GM21360 (cell line): Measurements from ENCODE around the gene SNAP25.

Experiments used
- ATAC-seq: cut with Tn5 transposase; IDR thresholded peaks from one replicate; pipeline ENCODE4 v1.9.1; 2021; ENCODE audit warnings: mild to moderate bottlenecking, moderate library complexity; ENCODE audit not compliant: unreplicated experiment

The SNAP25 gene

GRCh38 chr20:10218536-10219451 lies at the start of gene SNAP25:
TSS of gene SNAP25 (plus strand) at chr20:10218830. CDS start at chr20:10275492, 56,662 bp downstream.
- no peak for ATAC-seq

- ATAC-seq: no peak
Measured at GRCh38 chr20:10169752-10170151, 48.9 kb upstream of the SNAP25 start.

- no peak for ATAC-seq
Measured at GRCh38 chr20:10170261-10170660, 48.4 kb upstream of the SNAP25 start.

- no peak for ATAC-seq
Measured at GRCh38 chr20:10171864-10172751, 46.5 kb upstream of the SNAP25 start.

GRCh38 chr20:10172998-10173655 lies 45.5 kb upstream of the SNAP25 start:
- ATAC-seq: no peak

GRCh38 chr20:10174400-10174799 lies 44.2 kb upstream of the SNAP25 start:
- no peak for ATAC-seq

- no peak for ATAC-seq
Measured at GRCh38 chr20:10177326-10177725, 41.3 kb upstream of the SNAP25 start.

- ATAC-seq: no peak
Measured at GRCh38 chr20:10178091-10178490, 40.5 kb upstream of the SNAP25 start.

- no peak for ATAC-seq
Measured at GRCh38 chr20:10178727-10179313, 39.8 kb upstream of the SNAP25 start.

GRCh38 chr20:10179574-10180298 lies 38.9 kb upstream of the SNAP25 start:
- ATAC-seq: no peak

- no peak for ATAC-seq
Measured at GRCh38 chr20:10180651-10181235, 37.9 kb upstream of the SNAP25 start.

- ATAC-seq: no peak
Measured at GRCh38 chr20:10185741-10186558, 32.7 kb upstream of the SNAP25 start.

- ATAC-seq: no peak
Measured at GRCh38 chr20:10190456-10190855, 28.2 kb upstream of the SNAP25 start.

GRCh38 chr20:10192171-10192570 lies 26.5 kb upstream of the SNAP25 start:
- ATAC-seq: no peak

- ATAC-seq: no peak
Measured at GRCh38 chr20:10194166-10194565, 24.5 kb upstream of the SNAP25 start.

- ATAC-seq: no peak
Measured at GRCh38 chr20:10200330-10200729, 18.3 kb upstream of the SNAP25 start.

- no peak for ATAC-seq
Measured at GRCh38 chr20:10201321-10201870, 17.2 kb upstream of the SNAP25 start.

- ATAC-seq: no peak
Measured at GRCh38 chr20:10209091-10209490, 9.5 kb upstream of the SNAP25 start.

GRCh38 chr20:10213526-10213925 lies 5.1 kb upstream of the SNAP25 start:
- no peak for ATAC-seq
